GM19023 (cell line): ENCODE measurements around the gene RIPOR3.
"Not testable (repeated sequence)": the region's sequence is repeated elsewhere in the genome, so short reads cannot be mapped to it uniquely, and the experiment has no call there.

Experiments
- ATAC-seq: cut with Tn5 transposase; IDR thresholded peaks from one replicate; pipeline ENCODE4 v1.9.1; 2021; ENCODE audit warnings: mild to moderate bottlenecking, moderate library complexity; ENCODE audit not compliant: unreplicated experiment

RIPOR3 gene

DNA sequence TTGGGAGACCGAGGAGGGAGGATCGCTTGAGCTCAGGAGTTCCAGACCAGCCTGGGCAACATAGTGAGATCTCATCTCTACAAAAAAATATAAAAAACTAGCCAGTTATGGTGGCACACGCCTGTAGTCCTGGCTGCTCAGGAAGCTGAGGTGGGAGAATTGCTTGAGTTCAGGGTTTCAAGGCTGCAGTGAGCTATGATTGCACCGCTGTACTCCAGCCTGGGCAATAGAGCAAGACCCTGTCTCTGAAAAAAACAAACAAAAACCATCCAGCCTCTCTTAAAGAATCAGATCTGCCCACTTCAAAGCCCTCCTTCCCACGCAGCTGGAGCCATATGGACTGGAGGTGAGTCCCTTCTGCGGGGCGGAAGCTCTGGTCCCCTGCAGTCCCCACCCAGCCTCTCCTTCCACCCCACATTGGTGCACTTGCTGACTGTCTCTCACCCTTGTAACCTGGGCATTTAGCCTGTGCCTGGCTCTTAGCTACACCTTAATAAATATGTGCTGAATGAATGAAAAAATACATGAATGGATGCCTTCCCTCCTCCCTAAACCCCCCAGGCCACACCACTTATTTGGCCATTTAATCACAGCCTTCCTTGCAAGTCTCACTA lies 32.9 kb upstream of the RIPOR3 start:
- ATAC-seq: no peak

- no peak for ATAC-seq
These were observed 32.3 kb upstream of the RIPOR3 start for GRCh38 chr20:50723672-50724071.

DNA sequence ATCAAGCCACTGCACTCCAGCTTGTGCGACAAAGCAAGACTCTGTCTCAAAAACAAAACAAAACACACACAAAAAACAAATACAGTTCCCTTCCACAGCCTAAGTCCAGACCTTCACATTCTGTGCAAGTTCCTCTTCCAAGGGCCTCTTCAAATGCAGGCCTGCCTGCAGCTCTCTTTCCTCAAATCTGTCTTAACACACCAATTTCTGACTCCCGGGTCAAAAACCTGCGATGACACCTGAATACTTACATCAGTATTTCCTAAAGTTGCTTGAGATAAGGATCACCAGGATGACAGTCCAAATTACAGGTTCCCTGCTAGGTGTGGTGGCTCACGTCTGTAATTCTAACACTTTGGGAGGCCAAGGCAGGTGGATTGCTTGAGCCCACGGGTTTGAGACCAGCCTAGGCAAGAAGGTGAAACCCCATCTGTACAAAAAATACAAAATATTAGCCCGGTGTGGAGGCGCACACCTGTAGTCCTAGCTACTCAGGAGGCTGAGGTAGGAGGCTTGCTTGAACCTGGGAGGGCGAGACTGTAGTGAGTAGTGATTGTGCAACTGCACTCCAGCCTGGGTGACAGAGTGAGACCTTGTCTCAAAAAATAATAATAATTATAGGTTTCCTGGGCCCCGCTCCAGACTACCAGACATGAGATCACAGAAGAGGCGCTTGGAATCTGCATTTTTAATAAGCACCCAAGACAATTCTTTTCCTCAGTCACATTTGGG lies 31.2 kb upstream of the RIPOR3 start:
- ATAC-seq: no peak

DNA sequence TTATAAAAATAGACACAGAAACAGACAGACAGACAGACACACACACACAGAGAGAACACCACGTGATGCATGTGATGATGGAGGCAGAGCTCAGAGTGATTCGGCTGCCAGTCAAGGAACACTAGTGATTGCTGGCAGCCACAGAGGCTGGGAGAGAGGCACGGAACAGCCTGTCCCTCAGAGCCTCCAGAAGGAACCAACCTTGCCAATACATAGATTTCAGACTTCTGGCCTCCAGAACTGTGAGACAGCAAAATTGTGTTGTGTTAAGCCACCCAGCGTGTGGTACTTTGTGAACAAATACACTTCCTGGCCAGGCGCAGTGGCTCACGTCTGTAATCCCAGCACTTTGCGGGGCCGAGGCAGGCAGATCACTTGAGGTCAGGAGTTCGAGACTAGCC lies 30.5 kb upstream of the RIPOR3 start:
- ATAC-seq: no peak

- ATAC-seq: no peak
These were observed 29.2 kb upstream of the RIPOR3 start for GRCh38 chr20:50720582-50720981.

DNA sequence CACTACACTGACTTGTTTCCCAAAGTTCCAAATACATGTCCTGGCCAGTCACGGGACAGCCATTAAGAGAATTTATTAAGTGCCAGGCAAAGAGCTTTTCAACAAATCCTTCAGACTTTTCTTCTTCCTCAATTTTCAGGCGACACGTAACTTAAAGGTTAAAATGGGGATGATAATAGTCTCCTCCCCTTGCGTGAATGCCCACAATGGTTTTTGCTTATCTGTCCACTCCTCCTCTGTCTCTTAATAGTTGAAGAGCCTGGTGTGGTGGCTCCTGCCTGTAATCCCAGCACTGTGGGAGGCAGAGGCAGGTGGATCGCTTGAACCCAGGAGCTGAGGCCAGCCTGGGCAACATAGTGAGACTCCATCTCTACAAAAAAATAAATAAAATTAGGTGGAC lies 28.7 kb upstream of the RIPOR3 start:
- no peak for ATAC-seq

DNA sequence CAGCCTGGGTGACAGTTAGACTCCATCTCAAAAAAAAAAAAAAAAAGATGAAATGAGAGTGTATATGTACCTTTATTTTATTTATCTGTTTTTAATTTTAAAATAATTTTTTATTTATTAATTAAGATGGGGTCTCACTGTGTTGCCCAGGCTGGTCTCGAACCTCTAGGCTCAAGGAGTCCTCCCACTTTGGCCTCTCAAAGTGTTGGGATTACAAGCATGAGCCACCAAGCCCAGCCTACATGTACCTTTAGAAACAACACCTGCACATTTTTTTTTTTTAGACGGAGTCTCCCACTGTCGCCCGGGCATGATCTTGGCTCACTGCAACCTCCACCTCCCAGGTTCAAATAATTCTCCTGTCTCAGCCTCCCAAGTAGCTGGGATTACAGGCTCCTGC lies 28.0 kb upstream of the RIPOR3 start:
- no peak for ATAC-seq

DNA sequence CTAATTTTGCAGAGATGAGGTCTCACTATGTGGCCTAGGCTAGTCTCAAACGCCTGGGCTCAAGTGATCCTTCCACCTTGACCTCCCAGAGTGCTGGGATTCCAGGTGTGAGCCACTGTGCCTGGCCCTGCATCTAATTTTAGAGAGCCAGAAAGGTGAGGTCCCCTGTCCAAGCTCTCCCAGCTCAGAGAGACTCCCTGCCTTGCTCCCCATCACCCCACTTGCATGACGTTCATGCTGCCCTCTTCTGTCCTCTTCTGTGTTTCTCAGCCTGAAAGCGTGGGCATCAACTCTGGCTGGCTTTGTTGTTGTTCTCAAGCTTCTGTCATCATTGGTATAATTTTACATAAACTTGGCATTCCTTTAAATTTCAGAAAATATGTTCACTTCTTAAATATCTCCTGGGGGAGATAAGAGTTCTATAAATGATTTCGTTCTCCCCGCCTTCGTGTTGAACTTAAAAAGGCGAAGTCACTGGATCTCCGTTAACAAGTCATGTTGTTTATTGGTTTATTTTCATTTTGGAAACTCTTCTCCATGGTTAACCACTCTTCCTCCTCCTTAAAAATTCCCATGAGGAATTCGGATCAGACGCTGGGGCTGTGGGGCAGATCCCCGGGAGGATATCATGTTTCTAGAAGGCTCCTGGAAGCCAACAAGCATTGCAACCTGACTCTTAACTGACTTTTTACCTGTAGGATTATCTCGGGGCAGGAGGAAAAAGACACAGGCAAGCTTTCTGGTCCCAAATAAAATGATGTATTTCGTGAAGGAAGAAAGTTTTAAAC lies 26.8 kb upstream of the RIPOR3 start:
- ATAC-seq: no peak

- no peak for ATAC-seq
These were observed 26.0 kb upstream of the RIPOR3 start for GRCh38 chr20:50717312-50717711.

DNA sequence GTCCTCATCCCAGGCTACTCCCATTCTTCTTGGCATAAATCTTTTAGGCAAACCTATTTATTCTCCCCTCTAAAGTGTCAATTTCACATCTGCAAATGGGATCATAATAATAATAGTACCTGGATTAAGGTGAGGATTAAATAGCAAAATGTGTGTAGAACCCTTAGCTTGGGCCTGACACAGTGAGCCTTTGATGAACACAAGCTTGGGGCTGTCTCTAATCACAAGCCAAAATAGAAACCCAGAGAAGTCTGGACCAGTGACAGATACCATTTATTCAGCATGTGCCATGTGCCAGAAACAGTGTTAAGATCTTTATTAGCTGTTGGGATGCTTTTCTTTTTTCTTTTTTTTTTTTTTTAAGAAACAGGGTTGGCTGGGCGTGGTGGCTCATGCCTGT lies 25.2 kb upstream of the RIPOR3 start:
- ATAC-seq: no peak

DNA sequence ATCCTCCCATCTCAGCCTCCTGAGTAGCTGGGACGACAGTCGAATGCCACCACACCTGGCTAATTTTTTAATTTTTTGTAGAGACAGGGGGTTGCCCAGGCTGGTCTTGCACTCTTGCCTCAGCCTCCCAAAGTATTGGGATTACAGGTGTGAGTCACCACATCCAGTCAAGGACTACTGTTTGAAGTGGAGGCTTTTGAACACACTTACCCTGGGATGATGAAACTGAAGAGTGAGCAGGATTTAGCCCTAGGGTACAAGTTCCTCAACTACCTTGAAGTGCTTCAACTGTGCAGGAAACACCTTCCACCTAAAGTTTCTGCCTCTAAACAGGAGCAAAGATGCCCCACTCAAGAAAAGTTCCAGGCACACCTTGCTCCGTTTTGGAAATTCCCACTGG lies 24.4 kb upstream of the RIPOR3 start:
- no peak for ATAC-seq

DNA sequence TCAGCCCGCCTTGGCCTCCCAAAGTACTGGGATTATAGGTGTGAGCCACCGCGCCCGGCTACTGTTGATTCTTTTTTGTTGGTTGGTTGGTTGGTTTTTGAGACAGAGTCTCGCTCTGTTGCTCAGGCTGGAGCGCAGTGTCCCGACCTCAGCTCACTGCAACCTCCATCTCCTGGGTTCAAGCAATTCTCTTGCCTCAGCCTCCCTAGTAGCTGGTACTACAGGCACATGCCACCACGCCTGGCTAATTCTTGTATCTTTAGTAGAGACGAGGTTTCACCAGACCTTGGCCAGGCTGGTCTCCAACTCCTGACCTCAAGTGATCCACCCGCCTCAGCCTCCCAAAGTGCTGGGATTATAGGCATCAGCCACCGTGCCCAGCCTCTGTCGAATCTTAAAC lies 23.1 kb upstream of the RIPOR3 start:
- ATAC-seq: not testable (repeated sequence)

GRCh38 chr20:50713657-50714101 lies 22.3 kb upstream of the RIPOR3 start:
- no peak for ATAC-seq

DNA sequence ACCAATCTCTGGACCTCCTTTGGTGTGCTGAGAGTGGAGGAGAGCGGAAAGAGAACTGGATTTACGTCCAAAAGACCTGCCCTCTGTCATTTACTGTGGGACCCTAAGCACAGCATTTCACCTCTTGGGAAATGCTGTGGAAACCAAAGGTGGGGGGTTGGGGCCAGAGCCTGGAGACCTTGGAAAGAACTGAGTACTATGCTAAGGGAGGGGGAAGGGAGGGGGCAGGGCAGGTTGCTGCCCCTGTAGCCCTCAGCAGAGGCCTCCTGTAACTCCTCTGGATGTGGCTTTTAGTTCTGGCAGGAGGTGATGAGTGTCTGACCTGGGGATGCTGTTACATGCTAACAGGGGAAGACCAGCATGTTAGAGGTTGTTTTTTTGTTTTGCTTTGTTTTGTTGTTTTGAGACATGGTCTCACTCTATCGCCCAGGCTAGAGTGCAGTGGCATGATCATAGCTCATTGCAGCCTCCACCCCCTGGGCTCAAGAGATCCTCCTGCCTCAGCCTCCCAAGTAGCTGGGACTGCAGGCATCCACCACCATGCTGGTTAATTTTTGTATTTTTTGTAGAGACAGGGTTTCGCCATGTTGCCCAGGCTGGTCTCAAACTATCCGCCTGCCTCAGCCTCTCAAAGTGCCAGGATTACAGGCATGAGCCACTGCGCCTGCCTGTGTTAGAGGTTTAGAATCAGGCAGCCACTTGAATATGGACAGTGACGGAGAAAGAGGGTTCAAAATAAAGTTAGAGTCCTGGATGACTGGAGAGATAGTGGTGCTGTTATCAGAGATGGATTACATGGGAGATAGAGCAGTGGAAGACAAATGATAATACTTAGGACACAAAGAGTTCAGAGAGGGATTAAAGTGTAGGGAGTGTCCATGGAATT lies 21.7 kb upstream of the RIPOR3 start:
- ATAC-seq: no peak

DNA sequence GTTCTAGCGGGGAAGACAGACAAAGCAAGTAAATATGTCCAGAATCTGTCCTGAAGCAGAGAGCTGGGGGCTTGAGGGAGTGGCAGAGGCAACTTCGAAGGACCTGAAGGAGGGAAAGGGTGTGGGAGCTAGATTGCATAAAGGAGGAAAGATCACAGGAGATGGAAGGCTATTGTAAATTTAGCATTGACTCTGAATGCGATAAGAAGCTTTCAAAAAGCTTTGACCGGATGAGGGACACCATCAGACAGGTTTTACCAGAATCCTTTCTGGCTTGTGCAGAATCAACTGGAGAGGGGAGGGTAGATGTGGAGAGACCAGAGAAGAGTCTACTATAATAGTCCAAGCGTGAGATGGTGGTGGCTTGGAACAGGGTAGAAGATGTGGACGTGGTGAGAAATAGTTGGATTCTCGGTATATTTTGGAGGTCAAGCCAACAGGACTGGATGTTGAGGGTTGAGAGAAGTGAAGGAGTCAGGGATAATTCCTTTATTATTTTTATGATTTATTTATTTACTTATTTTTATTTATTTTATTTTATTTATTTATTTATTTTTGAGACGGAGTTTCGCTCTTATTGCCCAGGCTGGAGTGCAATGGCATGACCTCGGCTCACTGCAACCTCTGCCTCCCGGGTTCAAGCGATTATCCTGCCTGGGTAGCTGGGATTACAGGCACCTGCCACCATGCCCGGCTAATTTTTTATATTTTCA lies 19.9 kb upstream of the RIPOR3 start:
- ATAC-seq: no peak

GRCh38 chr20:50710492-50711063 lies 19.2 kb upstream of the RIPOR3 start:
- ATAC-seq: no peak

- ATAC-seq: no peak
These were observed 18.3 kb upstream of the RIPOR3 start for GRCh38 chr20:50709636-50709973.

GRCh38 chr20:50708845-50709635 lies 17.7 kb upstream of the RIPOR3 start:
- ATAC-seq: no peak

GRCh38 chr20:50704971-50705370 lies 13.6 kb upstream of the RIPOR3 start:
- no peak for ATAC-seq
